HCT116 (cell line): ENCODE data around the gene MRPL42. TPM values are rescaled to one million over a fixed set of nuclear protein-coding genes. Genes with fewer than 3 reads are reported as not detected.

ENCODE experiments used
- ATAC-seq: fragments of 200-7000 bp; cut with Tn5 transposase; 2 replicates; pipeline ENCODE4 v1.9.1; 2020; ENCODE audit warnings: mild to moderate bottlenecking, moderate library complexity
- BruUV-seq: library from RNA; stranded (reverse); fragments of 400-500 nt; replicated peaks from 2 replicates; lab custom pipeline; 2021; lab: Mats Ljungman, UMichigan
- CTCF ChIA-PET: fragments of 300-600 bp; sonication (Branson Sonifier 250); formaldehyde crosslinking; loops from one replicate; lab custom pipeline; 2021; ENCODE audit warnings: antibody characterized with exemption; lab: Charles Lee
- POLR2A ChIA-PET: fragments of 300-600, 350-600 bp; sonication (Branson Sonifier 250); formaldehyde crosslinking; loops from one replicate; lab custom pipeline; 2021; ENCODE audit warnings: antibody characterized with exemption; lab: Charles Lee
- RAD21 ChIA-PET, 2 experiments: fragments of 300-600 bp; sonication (Branson Sonifier 250); formaldehyde crosslinking; loops; one replicate each; lab custom pipeline; 2023; ENCODE audit warnings: low total read pairs in 2 of 2; ENCODE audit not compliant: uncharacterized antibody in 2 of 2, unreplicated experiment in 2 of 2, low non-redundant PET in 1 of 2; lab: Charles Lee
- DNase-seq: peaks from one replicate; pipeline ENCODE4 v3.0.0-alpha.2; 2010; ENCODE audit warnings: low read depth, low spot score
- H2AFZ ChIP-seq: fragments of 200-600 bp; shearing (Covaris generic), sonication (generic); 2 replicates; pipeline ENCODE4 v1.6.1; 2017; ENCODE audit warnings: low read depth, mixed run types, mixed read lengths, antibody characterized with exemption, low read length; ENCODE audit not compliant: poor library complexity, severe bottlenecking
- H3K27ac ChIP-seq: 2 replicates; pipeline ENCODE4 v1.5.1; 2012; ENCODE audit warnings: low read depth, low read length
- H3K27me3 ChIP-seq: fragments of 200-600 bp; sonication (generic); 2 replicates; pipeline ENCODE4 v1.6.1; 2016; ENCODE audit warnings: mixed run types, low read length, mixed read lengths; ENCODE audit not compliant: insufficient read depth
- H3K36me3 ChIP-seq, 2 experiments: fragments of 200-500 bp in 1 of 2; fragments of 200-600 bp in 1 of 2; sonication (Bioruptor generic) in 1 of 2; sonication (generic) in 1 of 2; 2 replicates each; pipeline versions ENCODE4 v1.5.1 to v1.6.1; 2014 to 2016; ENCODE audit warnings: low read length in 2 of 2, inconsistent platforms in 1 of 2, mixed read lengths in 1 of 2, mixed run types in 1 of 2; ENCODE audit not compliant: insufficient read depth in 2 of 2, control insufficient read depth in 1 of 2
- H3K4me1 ChIP-seq, 2 experiments: fragments of 200-600 bp in 1 of 2; sonication (generic) in 1 of 2; 2 replicates each; pipeline versions ENCODE4 v1.5.1 to v1.6.1; 2012 to 2017; ENCODE audit warnings: low read length in 2 of 2, inconsistent platforms in 1 of 2, mild to moderate bottlenecking in 1 of 2, mixed read lengths in 1 of 2, mixed run types in 1 of 2, moderate library complexity in 1 of 2; ENCODE audit not compliant: insufficient read depth in 2 of 2, control insufficient read depth in 1 of 2
- H3K4me2 ChIP-seq: fragments of 200-600 bp; sonication (generic); 2 replicates; pipeline ENCODE4 v1.6.1; 2017; ENCODE audit warnings: mixed run types, low read length, mixed read lengths
- H3K4me3 ChIP-seq, 2 experiments: fragments of 200-600 bp in 1 of 2; sonication (generic) in 1 of 2; replicated peaks in 1 of 2; 2 replicates each; pipeline ENCODE4 v1.5.1; 2011 to 2016; ENCODE audit warnings: low read length in 2 of 2, control low read depth in 1 of 2, low read depth in 1 of 2, mild to moderate bottlenecking in 1 of 2, mixed read lengths in 1 of 2, mixed run types in 1 of 2
- H3K79me2 ChIP-seq: fragments of 200-600 bp; sonication (generic); 2 replicates; pipeline ENCODE4 v1.6.1; 2017; ENCODE audit warnings: mild to moderate bottlenecking, mixed run types, low read length, moderate library complexity, mixed read lengths; ENCODE audit not compliant: insufficient read depth
- H3K9ac ChIP-seq: fragments of 200-600 bp; sonication (generic); 2 replicates; pipeline ENCODE4 v1.6.1; 2016; ENCODE audit warnings: low read length, mixed read lengths
- H3K9me2 ChIP-seq: fragments of 200-600 bp; sonication (generic), shearing (Covaris generic); 2 replicates; pipeline ENCODE4 v1.6.1; 2017; ENCODE audit warnings: mixed run types, mild to moderate bottlenecking, moderate library complexity; ENCODE audit not compliant: insufficient read depth
- H3K9me3 ChIP-seq, 2 experiments: fragments of 200-500 bp in 1 of 2; fragments of 200-600 bp in 1 of 2; sonication (Bioruptor generic) in 1 of 2; sonication (generic) in 1 of 2; 2 replicates each; pipeline ENCODE4 v1.6.1; 2014 to 2017; ENCODE audit warnings: low read length in 2 of 2, mixed read lengths in 2 of 2, inconsistent platforms in 1 of 2, low read depth in 1 of 2, mild to moderate bottlenecking in 1 of 2, mixed run types in 1 of 2, moderate library complexity in 1 of 2; ENCODE audit not compliant: control insufficient read depth in 1 of 2, insufficient read depth in 1 of 2
- H4K20me1 ChIP-seq: fragments of 200-600 bp; sonication (generic), shearing (Covaris generic); 2 replicates; pipeline ENCODE4 v1.6.1; 2017; ENCODE audit warnings: mixed run types, mild to moderate bottlenecking, moderate library complexity; ENCODE audit not compliant: insufficient read depth
- CBX3 ChIP-seq: IDR thresholded peaks from 2 replicates; pipeline ENCODE4 v1.6.1; 2012; ENCODE audit warnings: low read depth
- EZH2phosphoT487 ChIP-seq: fragments of 200-600 bp; IDR thresholded peaks from 2 replicates; pipeline ENCODE4 v1.6.1; 2018; ENCODE audit warnings: antibody characterized with exemption, borderline replicate concordance
- POLR2AphosphoS5 ChIP-seq: IDR thresholded peaks from 2 replicates; pipeline ENCODE4 v1.6.1; 2011; ENCODE audit warnings: mild to moderate bottlenecking, low read depth, low read length, moderate library complexity
- SP1 ChIP-seq: IDR thresholded peaks from 2 replicates; pipeline ENCODE4 v1.6.1; 2012; ENCODE audit warnings: low read depth
- TCF7L2 ChIP-seq: IDR thresholded peaks from 2 replicates; pipeline ENCODE4 v1.7.0; 2011; ENCODE audit warnings: borderline replicate concordance, inconsistent platforms; ENCODE audit not compliant: insufficient read depth, insufficient read length; ENCODE audit errors: extremely low read depth
- YY1 ChIP-seq: IDR thresholded peaks from 2 replicates; pipeline ENCODE4 v1.6.1; 2011; ENCODE audit warnings: low read length, low read depth, moderate library complexity, mild to moderate bottlenecking; ENCODE audit not compliant: insufficient replicate concordance; ENCODE audit errors: extremely low read depth
- ZFX ChIP-seq: fragments of 450-650 bp; IDR thresholded peaks from 2 replicates; pipeline ENCODE4 v1.6.1; 2017
- intact Hi-C: fragments of 100-400 bp; cut with micrococcal nuclease; formaldehyde crosslinking; loops from 2 replicates; pipeline ENCODE4 v1.10.0; 2022
- total RNA-seq: library from RNA; stranded (reverse); gene quantifications from one replicate; pipeline ENCODE4 v1.2.1, GENCODE V29; 2021; ENCODE audit not compliant: unreplicated experiment
- TF ChIP-seq, protein P1 (sequence below): IDR thresholded peaks from 2 replicates; pipeline ENCODE4 v1.6.1; 2012
- TF ChIP-seq, protein P2 (sequence below): IDR thresholded peaks from 2 replicates; pipeline ENCODE4 v1.6.1; 2012; ENCODE audit warnings: low read depth

MRPL42 gene
- total RNA-seq, 1 experiment from 2014 or later: 120 TPM

DNA sequence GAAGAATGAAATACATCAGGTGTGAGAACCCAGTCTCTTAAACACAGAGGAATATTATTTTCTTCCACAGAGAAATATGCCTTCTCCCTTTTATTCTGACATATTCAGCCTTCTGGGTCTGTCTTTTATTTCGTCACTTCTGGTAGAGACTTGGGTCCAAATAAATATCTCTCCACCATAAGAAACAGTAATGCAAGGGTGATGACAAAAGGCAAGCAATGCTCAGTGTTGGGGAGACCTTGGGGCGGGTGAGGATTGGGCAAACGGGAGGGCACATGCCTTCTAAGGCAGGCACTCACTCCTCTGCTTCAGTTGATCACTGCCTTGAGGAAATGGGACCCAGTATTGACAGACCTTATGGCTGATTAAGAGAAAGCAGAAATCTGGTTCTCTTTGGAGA is 98.4 kb downstream of the MRPL42 start:
- intact Hi-C loops: loop anchor here (10.0 kb wide), 1 partner anchor 219 kb away; no protein-coding TSS in a partner anchor
- BruUV-seq: no TSS peak
- ATAC-seq (no peak), DNase-seq (no peak)
- Histone ChIP-seq H3K9ac (no peak overlapping the region), H3K27ac (no peak overlapping the region), H3K4me3 (no peak overlapping the region), H3K36me3 (no peaks in the 10 kb centered on the region), H3K79me2 (no peaks in the 10 kb centered on the region), H3K9me2 (no peaks in the 10 kb centered on the region), H4K20me1 (no peaks in the 10 kb centered on the region), H3K4me1 (peaks cover 18 to 30% of the 10 kb centered on the region in 2 experiments), H3K9me3 (no peaks in the 10 kb centered on the region), H3K4me2 (no peak overlapping the region), H3K27me3 (no peaks in the 10 kb centered on the region), H2AFZ (no peak overlapping the region)
- ChIA-PET POLR2A (no interaction called here), RAD21 (no interaction called here), CTCF (no interaction called here)
- TF ChIP-seq ZFX: no peak
- no peak for TF ChIP-seq EZH2phosphoT487
- TF ChIP-seq CBX3: no peak
- TF ChIP-seq TCF7L2: no peak
- TF ChIP-seq, protein P1, sequence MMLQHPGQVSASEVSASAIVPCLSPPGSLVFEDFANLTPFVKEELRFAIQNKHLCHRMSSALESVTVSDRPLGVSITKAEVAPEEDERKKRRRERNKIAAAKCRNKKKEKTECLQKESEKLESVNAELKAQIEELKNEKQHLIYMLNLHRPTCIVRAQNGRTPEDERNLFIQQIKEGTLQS: no peak
- TF ChIP-seq YY1: no peak
- TF ChIP-seq, protein P2, sequence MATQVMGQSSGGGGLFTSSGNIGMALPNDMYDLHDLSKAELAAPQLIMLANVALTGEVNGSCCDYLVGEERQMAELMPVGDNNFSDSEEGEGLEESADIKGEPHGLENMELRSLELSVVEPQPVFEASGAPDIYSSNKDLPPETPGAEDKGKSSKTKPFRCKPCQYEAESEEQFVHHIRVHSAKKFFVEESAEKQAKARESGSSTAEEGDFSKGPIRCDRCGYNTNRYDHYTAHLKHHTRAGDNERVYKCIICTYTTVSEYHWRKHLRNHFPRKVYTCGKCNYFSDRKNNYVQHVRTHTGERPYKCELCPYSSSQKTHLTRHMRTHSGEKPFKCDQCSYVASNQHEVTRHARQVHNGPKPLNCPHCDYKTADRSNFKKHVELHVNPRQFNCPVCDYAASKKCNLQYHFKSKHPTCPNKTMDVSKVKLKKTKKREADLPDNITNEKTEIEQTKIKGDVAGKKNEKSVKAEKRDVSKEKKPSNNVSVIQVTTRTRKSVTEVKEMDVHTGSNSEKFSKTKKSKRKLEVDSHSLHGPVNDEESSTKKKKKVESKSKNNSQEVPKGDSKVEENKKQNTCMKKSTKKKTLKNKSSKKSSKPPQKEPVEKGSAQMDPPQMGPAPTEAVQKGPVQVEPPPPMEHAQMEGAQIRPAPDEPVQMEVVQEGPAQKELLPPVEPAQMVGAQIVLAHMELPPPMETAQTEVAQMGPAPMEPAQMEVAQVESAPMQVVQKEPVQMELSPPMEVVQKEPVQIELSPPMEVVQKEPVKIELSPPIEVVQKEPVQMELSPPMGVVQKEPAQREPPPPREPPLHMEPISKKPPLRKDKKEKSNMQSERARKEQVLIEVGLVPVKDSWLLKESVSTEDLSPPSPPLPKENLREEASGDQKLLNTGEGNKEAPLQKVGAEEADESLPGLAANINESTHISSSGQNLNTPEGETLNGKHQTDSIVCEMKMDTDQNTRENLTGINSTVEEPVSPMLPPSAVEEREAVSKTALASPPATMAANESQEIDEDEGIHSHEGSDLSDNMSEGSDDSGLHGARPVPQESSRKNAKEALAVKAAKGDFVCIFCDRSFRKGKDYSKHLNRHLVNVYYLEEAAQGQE: no peak
- no peak for TF ChIP-seq POLR2AphosphoS5
- TF ChIP-seq SP1: no peak

Other genes with a start within 250 kb of the MRPL42 start
- 41.2 TPM for gene NUDT4, start 89.6 kb upstream of the MRPL42 start, total RNA-seq
- gene UBE2N, start 25.6 kb upstream of the MRPL42 start, total RNA-seq: 140 TPM
- 15.2 TPM for gene SOCS2, start 105.2 kb downstream of the MRPL42 start, total RNA-seq
- gene CRADD, start 209.9 kb downstream of the MRPL42 start, total RNA-seq: 12.2 TPM